GM20431 (cell line): ENCODE results near the gene EMC1.
"Not testable (repeated sequence)": the region's sequence is repeated elsewhere in the genome, so short reads cannot be mapped to it uniquely, and the experiment has no call there.

Experiments used
- in situ Hi-C: fragments of 300-500 bp; cut with MseI, MboI; formaldehyde crosslinking; loops from one replicate; pipeline ENCODE4 v1.15.0; 2020; ENCODE audit warnings: low sequenced_read_pairs; ENCODE audit not compliant: unreplicated experiment

EMC1 gene

GRCh38 chr1:19251305-19252196 lies at the start of gene EMC1, which contains the start of gene MRTO4:
Gene EMC1 (minus strand): TSS chr1:19251524. CDS start chr1:19251509, 15 bp downstream.
Gene MRTO4 (plus strand): TSS chr1:19251805. CDS start chr1:19251836, 31 bp downstream.
- in situ Hi-C loops: no loop called here

- in situ Hi-C loops: no loop called here
Observed at GRCh38 chr1:19300211-19300610, 48.9 kb upstream of the EMC1 start.

GRCh38 chr1:19294638-19295037 lies 43.3 kb upstream of the EMC1 start:
- in situ Hi-C loops: no loop called here

GRCh38 chr1:19289244-19289643 lies 37.9 kb upstream of the EMC1 start:
- in situ Hi-C loops: no loop called here

GRCh38 chr1:19288324-19289241 lies 37.3 kb upstream of the EMC1 start, which contains the start of gene AKR7A3:
Gene AKR7A3 (minus strand): TSS chr1:19288770. CDS start chr1:19288709, 61 bp downstream.
- in situ Hi-C loops: not testable (repeated sequence)

- in situ Hi-C loops: no loop called here
Observed at GRCh38 chr1:19287436-19288185, 36.3 kb upstream of the EMC1 start.

GRCh38 chr1:19285807-19286206 lies 34.5 kb upstream of the EMC1 start:
- in situ Hi-C loops: not testable (repeated sequence)

GRCh38 chr1:19285366-19285765 lies 34.0 kb upstream of the EMC1 start:
- in situ Hi-C loops: not testable (repeated sequence)

GRCh38 chr1:19284881-19285280 lies 33.6 kb upstream of the EMC1 start:
- in situ Hi-C loops: no loop called here

- in situ Hi-C loops: no loop called here
Observed at GRCh38 chr1:19283891-19284290, 32.6 kb upstream of the EMC1 start.

GRCh38 chr1:19274636-19275035 lies 23.3 kb upstream of the EMC1 start:
- in situ Hi-C loops: no loop called here

GRCh38 chr1:19273844-19274531 lies 22.7 kb upstream of the EMC1 start:
- in situ Hi-C loops: not testable (repeated sequence)

- in situ Hi-C loops: no loop called here
Observed at GRCh38 chr1:19273106-19273843, 22.0 kb upstream of the EMC1 start.

GRCh38 chr1:19272064-19272463 lies 20.7 kb upstream of the EMC1 start:
- in situ Hi-C loops: no loop called here

- in situ Hi-C loops: not testable (repeated sequence)
Observed at GRCh38 chr1:19270343-19270730, 19.0 kb upstream of the EMC1 start.

- in situ Hi-C loops: not testable (repeated sequence)
Observed at GRCh38 chr1:19269427-19270342, 18.4 kb upstream of the EMC1 start.

- in situ Hi-C loops: no loop called here
Observed at GRCh38 chr1:19268445-19268844, 17.1 kb upstream of the EMC1 start.

GRCh38 chr1:19262744-19263143 lies 11.4 kb upstream of the EMC1 start:
- in situ Hi-C loops: no loop called here
